Measurements from ENCODE around the gene ACTA1. TPM values are rescaled to one million over a fixed set of nuclear protein-coding genes. Genes with fewer than 3 reads are reported as not detected.

ACTA1 gene
- 0.14 TPM in 1 of 2 replicates, not detected in the other for total RNA-seq

DNA sequence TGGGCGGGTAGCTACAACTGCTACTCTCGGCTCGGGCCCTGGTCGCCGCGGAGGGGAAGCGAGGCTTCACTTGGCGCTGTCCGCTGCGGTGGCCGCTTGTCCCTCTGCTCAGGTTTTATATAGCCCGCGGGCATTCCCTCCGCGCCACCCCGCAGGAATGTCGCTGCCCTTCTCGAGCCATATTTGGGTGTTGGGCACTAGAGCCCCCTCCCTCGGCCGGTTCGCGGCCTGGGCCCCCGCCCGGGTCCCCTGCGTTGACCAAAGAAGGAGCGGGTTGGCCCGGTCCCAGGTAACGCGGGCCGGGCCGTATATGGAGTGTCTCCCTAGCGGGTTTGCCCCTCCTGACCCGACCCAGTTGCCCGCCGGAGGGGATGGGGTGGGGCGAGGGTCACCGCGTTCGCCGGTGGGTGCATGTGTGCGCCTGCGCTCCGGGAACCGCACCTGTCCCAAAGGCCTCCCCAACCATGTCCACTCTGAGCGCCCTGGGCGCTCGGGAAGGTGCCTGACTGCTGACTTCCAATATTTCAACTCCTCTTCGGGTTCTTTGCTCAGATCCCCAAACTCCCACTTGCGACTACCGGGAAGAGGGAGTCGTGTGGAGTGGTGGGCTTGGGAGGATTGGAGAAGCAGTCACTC lies at the start of gene ACTA1:
TSS of gene ACTA1 (minus strand) at position 90 of the 636 bp plus-strand sequence. CDS start 979 bp downstream, outside the sequence.

Other genes with a start within 250 kb of the ACTA1 start
- gene RAB4A, start 163.0 kb downstream of the ACTA1 start, total RNA-seq, result 41.4 and 66.2 TPM in 2 replicates
- gene CCSAP, start 91.0 kb downstream of the ACTA1 start, total RNA-seq, result 7.6 and 16.7 TPM in 2 replicates
- gene NUP133, start 74.2 kb upstream of the ACTA1 start, total RNA-seq, result 32.5 and 36.9 TPM in 2 replicates
- gene ABCB10, start 124.6 kb upstream of the ACTA1 start, total RNA-seq, result 14.0 and 17.5 TPM in 2 replicates
- 22.6 and 25.5 TPM in 2 replicates for gene TAF5L, start 192.0 kb upstream of the ACTA1 start, total RNA-seq
- 17.8 and 27.1 TPM in 2 replicates for gene URB2, start 192.2 kb upstream of the ACTA1 start, total RNA-seq

Measured in nasal cavity respiratory epithelium epithelial cell of viscerocranial mucosa (primary cell).